Lung (tissue), 12 donors: ENCODE measurements around the gene CTDSP2. TPM values are rescaled to one million over a fixed set of nuclear protein-coding genes. Genes with fewer than 3 reads are reported as not detected.

Source experiments
- ATAC-seq: fragments of 200-7000 bp; cut with Tn5 transposase; one replicate; pipeline ENCODE4 v1.9.1; 2020; ENCODE audit warnings: moderate number of reproducible peaks; ENCODE audit not compliant: insufficient read depth, low FRiP score
- DNase-seq, 3 donors: peaks; one replicate each; pipeline ENCODE4 v3.0.0-alpha.2; 2013 to 2017
- H3K27ac ChIP-seq, 2 donors: one replicate each; pipeline ENCODE4 v1.5.1; 2013; ENCODE audit warnings: mild to moderate bottlenecking in 2 of 2, moderate library complexity in 2 of 2, control low read depth in 1 of 2, inconsistent platforms in 1 of 2, low read depth in 1 of 2, low read length in 1 of 2
- H3K27me3 ChIP-seq, 3 donors: one replicate each; pipeline ENCODE4 v1.5.1; 2013; ENCODE audit warnings: low read length in 2 of 3; ENCODE audit not compliant: control insufficient read depth in 3 of 3, insufficient read depth in 3 of 3
- H3K36me3 ChIP-seq, 4 donors: one replicate each; pipeline ENCODE4 v1.5.1; 2013; ENCODE audit warnings: low read length in 4 of 4, mild to moderate bottlenecking in 1 of 4, moderate library complexity in 1 of 4; ENCODE audit not compliant: control insufficient read depth in 4 of 4, insufficient read depth in 4 of 4
- H3K4me1 ChIP-seq, 5 donors: one replicate each; pipeline ENCODE4 v1.5.1; 2013; ENCODE audit warnings: low read length in 5 of 5, mild to moderate bottlenecking in 2 of 5, moderate library complexity in 1 of 5; ENCODE audit not compliant: control insufficient read depth in 5 of 5, insufficient read depth in 5 of 5
- H3K4me3 ChIP-seq: one replicate; pipeline ENCODE4 v1.5.1; 2013; ENCODE audit warnings: mild to moderate bottlenecking, control low read depth, moderate library complexity
- H3K9ac ChIP-seq, 2 donors: one replicate each; pipeline ENCODE4 v1.5.1; 2013; ENCODE audit warnings: low read length in 2 of 2, control low read depth in 1 of 2; ENCODE audit not compliant: insufficient read depth in 1 of 2
- H3K9me3 ChIP-seq, 4 donors: one replicate each; pipeline ENCODE4 v1.5.1; 2013; ENCODE audit warnings: low read length in 3 of 4, mild to moderate bottlenecking in 1 of 4, moderate library complexity in 1 of 4; ENCODE audit not compliant: control insufficient read depth in 4 of 4, insufficient read depth in 3 of 4
- CTCF ChIP-seq: IDR thresholded peaks from 2 replicates; pipeline ENCODE4 v1.5.1; 2012; ENCODE audit warnings: mild to moderate bottlenecking; ENCODE audit errors: control extremely low read depth, extremely low read depth
- WGBS, 2 donors: extraction: QIAGEN DNeasy Blood & Tissue Kit; methylation state at CpG; one replicate each; pipeline ENCODE4 v1.1.7; 2013; 5-methylcytosine and 5-hydroxymethylcytosine counted together
- polyA plus RNA-seq, 2 donors: library from polyadenylated mRNA; stranded (reverse); fragments of 200-250 nt; gene quantifications; one replicate each; pipeline ENCODE4 v1.2.1, GENCODE V29; 2013
- total RNA-seq, 2 donors: library from RNA; depleted of rRNA in 1 of 2; stranded (reverse); fragments of >200 nt in 1 of 2; gene quantifications; one replicate each; pipeline ENCODE4 v1.2.1, GENCODE V29; 2014 to 2021
- donor health status: control.
- donor health status: control.
- donor health status: Bipolar disorder and iron deficiency.
- donor health status: healthy.
- donor health status: DM: yes; HTN: yes; CAD: no.

The CTDSP2 gene
- total and polyA plus RNA-seq, 4 donors: 46.8 to 179 (median 133) TPM

GRCh38 chr12:57826966-57827365 lies 19.6 kb downstream of the CTDSP2 start:
- Histone ChIP-seq H3K9me3 (no peaks in the 10 kb centered on the region), H3K4me1 (peaks cover 6 to 27% (median 10%) of the 10 kb centered on the region in 5 donors), H3K36me3 (peaks cover 28 to 75% (median 63%) of the 10 kb centered on the region in 4 donors), H3K27ac (peak overlapping the region in 1 of 2 donors; percentile 33), H3K4me3 (no peak overlapping the region), H3K9ac (no peak overlapping the region), H3K27me3 (no peaks in the 10 kb centered on the region)
- no peak for TF ChIP-seq CTCF
- ATAC-seq (no peak), DNase-seq (no peak)
- WGBS, 2 donors: 79 to 90% methylated on average over 1 of the region's 1 CpG

GRCh38 chr12:57826400-57826799 lies 20.1 kb downstream of the CTDSP2 start:
- ATAC-seq (no peak), DNase-seq (no peak)
- TF ChIP-seq CTCF: no peak
- 93 to 100% methylated on average over 2 of the region's 2 CpGs for WGBS, 2 donors
- no peaks in the 10 kb centered on the region for H3K9me3 ChIP-seq
- H3K27ac ChIP-seq: peak overlapping the region in 1 of 2 donors; percentile 4
- no peaks in the 10 kb centered on the region for H3K27me3 ChIP-seq
- no peak overlapping the region for H3K9ac ChIP-seq
- H3K4me3 ChIP-seq: no peak overlapping the region
- H3K36me3 ChIP-seq: peaks cover 29 to 76% (median 65%) of the 10 kb centered on the region in 4 donors
- H3K4me1 ChIP-seq: peaks cover 0 to 22% (median 4%) of the 10 kb centered on the region in 5 donors

GRCh38 chr12:57825451-57825850 lies 21.1 kb downstream of the CTDSP2 start:
- no peak overlapping the region for H3K9ac ChIP-seq
- no peak overlapping the region for H3K4me3 ChIP-seq
- H3K27me3 ChIP-seq: no peaks in the 10 kb centered on the region
- no peaks in the 10 kb centered on the region for H3K9me3 ChIP-seq
- DNase-seq (no peak), ATAC-seq (no peak)
- 94 to 97% methylated on average over 2 of the region's 2 CpGs for WGBS, 2 donors
- H3K4me1 ChIP-seq: peaks cover 0 to 19% (median 0%) of the 10 kb centered on the region in 5 donors
- no peak for TF ChIP-seq CTCF
- peaks cover 32 to 82% (median 68%) of the 10 kb centered on the region in 4 donors for H3K36me3 ChIP-seq
- H3K27ac ChIP-seq: no peak overlapping the region
